ENCODE data around the gene GID8.

GRCh38 chr20:62923669-62924441 lies 14.1 kb upstream of the GID8 start:
- TF ChIP-seq CHCHD3 (CRISPR knock-in tag; IDR thresholded peaks at IDR 0.05) (no peak), BRF1 (IDR thresholded peaks at IDR 0.05; ENCODE audit: borderline replicate concordance, extremely low read depth, insufficient read length) (no peak), EP300 (IDR thresholded peaks at IDR 0.05; ENCODE audit: low read length) (no peak), ZNF785 (CRISPR knock-in tag; IDR thresholded peaks at IDR 0.05) (no peak), SREBF2 (CRISPR knock-in tag; IDR thresholded peaks at IDR 0.05) (no peak), RBM22 (IDR thresholded peaks at IDR 0.05; ENCODE audit: low read depth, low read length, poor library complexity, severe bottlenecking) (no peak)
- TF ChIP-seq, protein P1, sequence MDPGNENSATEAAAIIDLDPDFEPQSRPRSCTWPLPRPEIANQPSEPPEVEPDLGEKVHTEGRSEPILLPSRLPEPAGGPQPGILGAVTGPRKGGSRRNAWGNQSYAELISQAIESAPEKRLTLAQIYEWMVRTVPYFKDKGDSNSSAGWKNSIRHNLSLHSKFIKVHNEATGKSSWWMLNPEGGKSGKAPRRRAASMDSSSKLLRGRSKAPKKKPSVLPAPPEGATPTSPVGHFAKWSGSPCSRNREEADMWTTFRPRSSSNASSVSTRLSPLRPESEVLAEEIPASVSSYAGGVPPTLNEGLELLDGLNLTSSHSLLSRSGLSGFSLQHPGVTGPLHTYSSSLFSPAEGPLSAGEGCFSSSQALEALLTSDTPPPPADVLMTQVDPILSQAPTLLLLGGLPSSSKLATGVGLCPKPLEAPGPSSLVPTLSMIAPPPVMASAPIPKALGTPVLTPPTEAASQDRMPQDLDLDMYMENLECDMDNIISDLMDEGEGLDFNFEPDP (CRISPR knock-in tag; IDR thresholded peaks at IDR 0.05): no peak
